HepG2 (cell line): Measurements from ENCODE around the gene TLR9. TPM values are rescaled to one million over a fixed set of nuclear protein-coding genes. Genes with fewer than 3 reads are reported as not detected.

Experiments
- BRCA1 ChIP-seq: sonication (generic); formaldehyde crosslinking; IDR thresholded peaks from 2 replicates; pipeline ENCODE4 v1.4.0; 2020; ENCODE audit warnings: missing genetic modification reagents
- BRD4 ChIP-seq: sonication (generic); formaldehyde crosslinking; IDR thresholded peaks from 2 replicates; pipeline ENCODE4 v1.4.0; 2020; ENCODE audit warnings: missing genetic modification reagents
- EEA1 ChIP-seq: sonication (generic); formaldehyde crosslinking; IDR thresholded peaks from 2 replicates; pipeline ENCODE4 v1.5.1; 2020; ENCODE audit warnings: mild to moderate bottlenecking, missing genetic modification reagents, borderline replicate concordance
- EED ChIP-seq: sonication (generic); formaldehyde crosslinking; IDR thresholded peaks from 2 replicates; pipeline ENCODE4 v1.5.0; 2020; ENCODE audit warnings: mild to moderate bottlenecking, missing genetic modification reagents
- EHMT2 ChIP-seq: fragments of 200-600 bp; sonication (generic); IDR thresholded peaks from 2 replicates; pipeline ENCODE4 v1.7.0; 2017; ENCODE audit warnings: antibody characterized with exemption, low read depth, low read length, borderline replicate concordance
- FIP1L1 ChIP-seq: fragments of 200-400 bp; formaldehyde crosslinking; IDR thresholded peaks from 2 replicates; pipeline ENCODE4 v1.6.1; 2018; ENCODE audit warnings: low read depth, mild to moderate bottlenecking, low read length, moderate library complexity, borderline replicate concordance; ENCODE audit not compliant: insufficient read depth
- HDAC1 ChIP-seq: sonication (generic); formaldehyde crosslinking; IDR thresholded peaks from 2 replicates; pipeline ENCODE4 v1.5.1; 2020; ENCODE audit warnings: mild to moderate bottlenecking, missing genetic modification reagents
- HINFP ChIP-seq: sonication (generic); formaldehyde crosslinking; IDR thresholded peaks from 2 replicates; pipeline ENCODE4 v1.4.0; 2020; ENCODE audit warnings: low read depth, mild to moderate bottlenecking, missing genetic modification reagents
- HOXA7 ChIP-seq: sonication (generic); formaldehyde crosslinking; IDR thresholded peaks from 2 replicates; pipeline ENCODE4 v1.8.1; 2022; ENCODE audit warnings: mild to moderate bottlenecking, missing genetic modification reagents, moderate library complexity
- KLF6 ChIP-seq: IDR thresholded peaks from 2 replicates; pipeline ENCODE4 v1.8.0; 2016; ENCODE audit warnings: missing biosample characterization, missing genetic modification reagents
- MYPOP ChIP-seq: sonication (generic); formaldehyde crosslinking; IDR thresholded peaks from 2 replicates; pipeline ENCODE4 v1.8.1; 2023; ENCODE audit warnings: mild to moderate bottlenecking, moderate library complexity, missing genetic modification reagents
- NFATC3 ChIP-seq: sonication (generic); formaldehyde crosslinking; IDR thresholded peaks from 2 replicates; pipeline ENCODE4 v1.5.1; 2020; ENCODE audit warnings: mild to moderate bottlenecking, missing genetic modification reagents
- PPARG ChIP-seq: conservative IDR thresholded peaks from 2 replicates; pipeline ENCODE4 v1.6.1; 2016; ENCODE audit warnings: missing biosample characterization, missing genetic modification reagents
- THRA ChIP-seq: sonication (generic); formaldehyde crosslinking; IDR thresholded peaks from 2 replicates; pipeline ENCODE4 v1.4.0; 2020; ENCODE audit warnings: missing genetic modification reagents, borderline replicate concordance
- TP53 ChIP-seq: sonication (generic); formaldehyde crosslinking; conservative IDR thresholded peaks from 2 replicates; pipeline ENCODE4 v1.4.0; 2020; ENCODE audit warnings: missing genetic modification reagents
- ZNF24 ChIP-seq: fragments of 450-650 bp; IDR thresholded peaks from 2 replicates; pipeline ENCODE4 v1.6.1; 2017; ENCODE audit warnings: antibody characterized with exemption, mild to moderate bottlenecking
- ZNF761 ChIP-seq: sonication (generic); formaldehyde crosslinking; conservative IDR thresholded peaks from 2 replicates; pipeline ENCODE4 v1.4.0; 2020; ENCODE audit warnings: mild to moderate bottlenecking, missing genetic modification reagents
- polyA plus RNA-seq, 8 experiments: library from polyadenylated mRNA; depleted of rRNA in 3 of 8; stranded (reverse) in 7 of 8; unstranded in 1 of 8; fragments of >200 nt; fragmentation: Illumina TruSeq in 4 of 8; extraction: Trizol in 4 of 8; gene quantifications; 2 replicates each; pipeline versions ENCODE4 v1.2.1 to v1.2.3, GENCODE V29; 2011 to 2016; ENCODE audit warnings: low read depth in 4 of 8, missing spikeins in 1 of 8, mixed read lengths in 1 of 8; ENCODE audit not compliant: insufficient read depth in 1 of 8
- total RNA-seq, 5 experiments: library from RNA; depleted of rRNA; stranded (reverse); fragments of >200 nt; fragmentation: Illumina TruSeq; extraction: Trizol; gene quantifications; 2 replicates each; pipeline ENCODE4 v1.2.3, GENCODE V29; 2016; ENCODE audit warnings: low read depth in 1 of 5
- TF ChIP-seq, protein P1 (sequence below): sonication (generic); formaldehyde crosslinking; IDR thresholded peaks from 2 replicates; pipeline ENCODE4 v1.8.0; 2022; ENCODE audit warnings: missing genetic modification reagents, mild to moderate bottlenecking, borderline replicate concordance
- TF ChIP-seq, protein P2 (sequence below): IDR thresholded peaks from 2 replicates; pipeline ENCODE4 v1.6.1; 2016
- TF ChIP-seq, protein P3 (sequence below): sonication (generic); formaldehyde crosslinking; IDR thresholded peaks from 2 replicates; pipeline ENCODE4 v1.4.0; 2020; ENCODE audit warnings: mild to moderate bottlenecking, missing genetic modification reagents

The TLR9 gene
- total and polyA plus RNA-seq, 2 of the 13 experiments (the other 11 are each of a cell fraction or from before 2014, with no cell fraction given): not detected

GRCh38 chr3:52197842-52198625, 27.4 kb downstream of the TLR9 start, which contains the start of gene ALAS1 (continued):
- TF ChIP-seq MYPOP (CRISPR knock-in tag) (0 out of 2 replicates have a peak, but pooled peaks have one; percentile 68), ZNF761 (CRISPR knock-in tag) (no peak), EED (CRISPR knock-in tag) (0 out of 2 replicates have a peak, but pooled peaks have one; percentile 25), NFATC3 (no peak), HINFP (CRISPR knock-in tag) (0 out of 2 replicates have a peak, but pooled peaks have one; percentile 16), EHMT2 (no peak), PPARG (CRISPR knock-in tag) (peak; percentile 69), BRD4 (CRISPR knock-in tag) (peak; percentile 47; the same call in 1 of the 2 replicates), EEA1 (CRISPR knock-in tag) (peak; percentile 82), HOXA7 (CRISPR knock-in tag) (no peak), THRA (CRISPR knock-in tag) (peak; percentile 29; the same call in 1 of the 2 replicates), ZNF24 (no peak), BRCA1 (no peak; the same call in 1 of the 2 replicates), KLF6 (CRISPR knock-in tag) (peak; percentile 79; the same call in 1 of the 2 replicates), HDAC1 (CRISPR knock-in tag) (peak; percentile 82), FIP1L1 (no peak), TP53 (CRISPR knock-in tag) (no peak)
- TF ChIP-seq, protein P1, sequence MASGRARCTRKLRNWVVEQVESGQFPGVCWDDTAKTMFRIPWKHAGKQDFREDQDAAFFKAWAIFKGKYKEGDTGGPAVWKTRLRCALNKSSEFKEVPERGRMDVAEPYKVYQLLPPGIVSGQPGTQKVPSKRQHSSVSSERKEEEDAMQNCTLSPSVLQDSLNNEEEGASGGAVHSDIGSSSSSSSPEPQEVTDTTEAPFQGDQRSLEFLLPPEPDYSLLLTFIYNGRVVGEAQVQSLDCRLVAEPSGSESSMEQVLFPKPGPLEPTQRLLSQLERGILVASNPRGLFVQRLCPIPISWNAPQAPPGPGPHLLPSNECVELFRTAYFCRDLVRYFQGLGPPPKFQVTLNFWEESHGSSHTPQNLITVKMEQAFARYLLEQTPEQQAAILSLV (CRISPR knock-in tag): peak; percentile 60; the same call in 1 of the 2 replicates
- TF ChIP-seq, protein P2, sequence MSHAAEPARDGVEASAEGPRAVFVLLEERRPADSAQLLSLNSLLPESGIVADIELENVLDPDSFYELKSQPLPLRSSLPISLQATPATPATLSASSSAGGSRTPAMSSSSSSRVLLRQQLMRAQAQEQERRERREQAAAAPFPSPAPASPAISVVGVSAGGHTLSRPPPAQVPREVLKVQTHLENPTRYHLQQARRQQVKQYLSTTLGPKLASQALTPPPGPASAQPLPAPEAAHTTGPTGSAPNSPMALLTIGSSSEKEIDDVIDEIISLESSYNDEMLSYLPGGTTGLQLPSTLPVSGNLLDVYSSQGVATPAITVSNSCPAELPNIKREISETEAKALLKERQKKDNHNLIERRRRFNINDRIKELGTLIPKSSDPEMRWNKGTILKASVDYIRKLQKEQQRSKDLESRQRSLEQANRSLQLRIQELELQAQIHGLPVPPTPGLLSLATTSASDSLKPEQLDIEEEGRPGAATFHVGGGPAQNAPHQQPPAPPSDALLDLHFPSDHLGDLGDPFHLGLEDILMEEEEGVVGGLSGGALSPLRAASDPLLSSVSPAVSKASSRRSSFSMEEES: peak; percentile 44; the same call in 1 of the 2 replicates
- TF ChIP-seq, protein P3, sequence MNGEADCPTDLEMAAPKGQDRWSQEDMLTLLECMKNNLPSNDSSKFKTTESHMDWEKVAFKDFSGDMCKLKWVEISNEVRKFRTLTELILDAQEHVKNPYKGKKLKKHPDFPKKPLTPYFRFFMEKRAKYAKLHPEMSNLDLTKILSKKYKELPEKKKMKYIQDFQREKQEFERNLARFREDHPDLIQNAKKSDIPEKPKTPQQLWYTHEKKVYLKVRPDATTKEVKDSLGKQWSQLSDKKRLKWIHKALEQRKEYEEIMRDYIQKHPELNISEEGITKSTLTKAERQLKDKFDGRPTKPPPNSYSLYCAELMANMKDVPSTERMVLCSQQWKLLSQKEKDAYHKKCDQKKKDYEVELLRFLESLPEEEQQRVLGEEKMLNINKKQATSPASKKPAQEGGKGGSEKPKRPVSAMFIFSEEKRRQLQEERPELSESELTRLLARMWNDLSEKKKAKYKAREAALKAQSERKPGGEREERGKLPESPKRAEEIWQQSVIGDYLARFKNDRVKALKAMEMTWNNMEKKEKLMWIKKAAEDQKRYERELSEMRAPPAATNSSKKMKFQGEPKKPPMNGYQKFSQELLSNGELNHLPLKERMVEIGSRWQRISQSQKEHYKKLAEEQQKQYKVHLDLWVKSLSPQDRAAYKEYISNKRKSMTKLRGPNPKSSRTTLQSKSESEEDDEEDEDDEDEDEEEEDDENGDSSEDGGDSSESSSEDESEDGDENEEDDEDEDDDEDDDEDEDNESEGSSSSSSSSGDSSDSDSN (CRISPR knock-in tag): peak; percentile 46; the same call in 1 of the 2 replicates
